CD4-positive, alpha-beta T cell treated with Interleukin-2 at 100 ng/mL for 4 hours (primary cell): ENCODE measurements around the gene ACIN1.

Source experiments
- DNase-seq: peaks from one replicate; pipeline ENCODE4 v3.0.0-alpha.2; 2020; ENCODE audit warnings: low spot score

The ACIN1 gene

GRCh38 chr14:23105348-23105824 is 10.4 kb upstream of the ACIN1 start:
- DNase-seq, result no peak

- no peak for DNase-seq
These were observed 9.8 kb upstream of the ACIN1 start, which contains the start of gene CIROP for GRCh38 chr14:23104591-23105347. Gene CIROP (minus strand): TSS chr14:23104989. CDS start chr14:23104920, 69 bp downstream.

GRCh38 chr14:23104070-23104590 is 9.2 kb upstream of the ACIN1 start:
- no peak for DNase-seq

GRCh38 chr14:23103581-23103980 is 8.6 kb upstream of the ACIN1 start:
- DNase-seq, result no peak

GRCh38 chr14:23102801-23103200 is 7.9 kb upstream of the ACIN1 start:
- DNase-seq, result no peak

- no peak for DNase-seq
These were observed 7.2 kb upstream of the ACIN1 start for GRCh38 chr14:23101986-23102625.

GRCh38 chr14:23101213-23101970 is 6.5 kb upstream of the ACIN1 start:
- no peak for DNase-seq

GRCh38 chr14:23099212-23099861 is 4.4 kb upstream of the ACIN1 start:
- DNase-seq, result no peak

GRCh38 chr14:23097786-23098185 is 2.9 kb upstream of the ACIN1 start:
- no peak for DNase-seq

GRCh38 chr14:23095196-23096108 is 516 bp upstream of the ACIN1 start, which contains the start of gene C14orf119:
Gene C14orf119 (plus strand): TSS chr14:23095505. CDS start chr14:23097659, 2,154 bp downstream.
- peak; percentile 100 for DNase-seq

GRCh38 chr14:23093991-23094665 is 808 bp downstream of the ACIN1 start:
- DNase-seq, result no peak

GRCh38 chr14:23093526-23093925 is 1.4 kb downstream of the ACIN1 start:
- DNase-seq, result no peak

GRCh38 chr14:23093104-23093503 is 1.8 kb downstream of the ACIN1 start:
- DNase-seq, result no peak

GRCh38 chr14:23091294-23092225 is 3.4 kb downstream of the ACIN1 start:
- no peak for DNase-seq

- no peak for DNase-seq
These were observed 4.7 kb downstream of the ACIN1 start for GRCh38 chr14:23090254-23090636.

GRCh38 chr14:23089498-23090253 is 5.3 kb downstream of the ACIN1 start:
- DNase-seq, result no peak

- no peak for DNase-seq
These were observed 8.4 kb downstream of the ACIN1 start for GRCh38 chr14:23086565-23086964.

- DNase-seq, result no peak
These were observed 9.5 kb downstream of the ACIN1 start for GRCh38 chr14:23085458-23085857.
